ENCODE measurements around the gene MARCHF3. TPM values are rescaled to one million over a fixed set of nuclear protein-coding genes. Genes with fewer than 3 reads are reported as not detected.
"Not testable (repeated sequence)": the region's sequence is repeated elsewhere in the genome, so short reads cannot be mapped to it uniquely, and the experiment has no call there.

The MARCHF3 gene
- total RNA-seq, 2 experiments from 2014 or later: 2.0 to 2.4 TPM

GRCh38 chr5:126961702-126962101, 68.7 kb downstream of the MARCHF3 start:
- DNase-seq: no peak
- Mint-ChIP-seq H3K4me1 (ENCODE audit: low read depth) (no peaks in the 10 kb centered on the region), H3K4me3 (no peak overlapping the region), H3K27me3 (ENCODE audit: low read depth) (no peaks in the 10 kb centered on the region), H3K9me3 (ENCODE audit: insufficient read depth) (no peaks in the 10 kb centered on the region), H3K27ac (no peak overlapping the region), H3K36me3 (ENCODE audit: low read depth) (no peaks in the 10 kb centered on the region)
- POLR2A ChIA-PET: no interaction called here
- CTCF ChIA-PET: interaction anchor here (1.3 kb wide), 1 partner anchor 352 kb away, joined by 3 read pairs; no protein-coding TSS in a partner anchor
- no peak for ATAC-seq

- no peak for DNase-seq
- ATAC-seq: no peak
- no peaks in the 10 kb centered on the region for H3K9me3 Mint-ChIP-seq (ENCODE audit: insufficient read depth)
- no peak overlapping the region for H3K4me3 Mint-ChIP-seq
- H3K27ac Mint-ChIP-seq: no peak overlapping the region
- H3K36me3 Mint-ChIP-seq (ENCODE audit: low read depth): no peaks in the 10 kb centered on the region
- ChIA-PET CTCF (interaction anchor here (1.3 kb wide), 1 partner anchor 353 kb away, joined by 3 read pairs; no protein-coding TSS in a partner anchor), POLR2A (no interaction called here)
- no peaks in the 10 kb centered on the region for H3K4me1 Mint-ChIP-seq (ENCODE audit: low read depth)
- H3K27me3 Mint-ChIP-seq (ENCODE audit: low read depth): no peaks in the 10 kb centered on the region
Observed at GRCh38 chr5:126961128-126961527, 69.2 kb downstream of the MARCHF3 start.

- Mint-ChIP-seq H3K36me3 (ENCODE audit: low read depth) (no peaks in the 10 kb centered on the region), H3K4me3 (no peak overlapping the region), H3K4me1 (ENCODE audit: low read depth) (no peaks in the 10 kb centered on the region), H3K27ac (no peak overlapping the region), H3K27me3 (ENCODE audit: low read depth) (no peaks in the 10 kb centered on the region), H3K9me3 (ENCODE audit: insufficient read depth) (no peaks in the 10 kb centered on the region)
- DNase-seq: no peak
- no peak for ATAC-seq
- ChIA-PET POLR2A (no interaction called here), CTCF (no interaction called here)
Observed at GRCh38 chr5:126959188-126959587, 71.2 kb downstream of the MARCHF3 start.

GRCh38 chr5:126956991-126957390, 73.4 kb downstream of the MARCHF3 start:
- no peaks in the 10 kb centered on the region for H3K9me3 Mint-ChIP-seq (ENCODE audit: insufficient read depth)
- H3K4me3 Mint-ChIP-seq: no peak overlapping the region
- no peaks in the 10 kb centered on the region for H3K27me3 Mint-ChIP-seq (ENCODE audit: low read depth)
- ATAC-seq: no peak
- H3K27ac Mint-ChIP-seq: no peak overlapping the region
- DNase-seq: no peak
- no peaks in the 10 kb centered on the region for H3K36me3 Mint-ChIP-seq (ENCODE audit: low read depth)
- H3K4me1 Mint-ChIP-seq (ENCODE audit: low read depth): no peaks in the 10 kb centered on the region
- ChIA-PET POLR2A (no interaction called here), CTCF (no interaction called here)

GRCh38 chr5:126954981-126955380, 75.4 kb downstream of the MARCHF3 start:
- Mint-ChIP-seq H3K27ac (no peak overlapping the region), H3K4me3 (no peak overlapping the region), H3K27me3 (ENCODE audit: low read depth) (no peaks in the 10 kb centered on the region), H3K9me3 (ENCODE audit: insufficient read depth) (no peaks in the 10 kb centered on the region), H3K36me3 (ENCODE audit: low read depth) (no peaks in the 10 kb centered on the region), H3K4me1 (ENCODE audit: low read depth) (no peaks in the 10 kb centered on the region)
- ChIA-PET CTCF (no interaction called here), POLR2A (no interaction called here)
- no peak for DNase-seq
- no peak for ATAC-seq

- DNase-seq (no peak), ATAC-seq (no peak)
- H3K9me3 Mint-ChIP-seq (ENCODE audit: insufficient read depth): no peaks in the 10 kb centered on the region
- H3K27me3 Mint-ChIP-seq (ENCODE audit: low read depth): no peaks in the 10 kb centered on the region
- H3K27ac Mint-ChIP-seq: no peak overlapping the region
- no peaks in the 10 kb centered on the region for H3K36me3 Mint-ChIP-seq (ENCODE audit: low read depth)
- CTCF ChIA-PET: no interaction called here
- POLR2A ChIA-PET: no interaction called here
- no peak overlapping the region for H3K4me3 Mint-ChIP-seq
- H3K4me1 Mint-ChIP-seq (ENCODE audit: low read depth): no peaks in the 10 kb centered on the region
Observed at GRCh38 chr5:126953640-126954039, 76.7 kb downstream of the MARCHF3 start.

GRCh38 chr5:126949475-126949874, 80.9 kb downstream of the MARCHF3 start:
- no peaks in the 10 kb centered on the region for H3K4me1 Mint-ChIP-seq (ENCODE audit: low read depth)
- no peaks in the 10 kb centered on the region for H3K9me3 Mint-ChIP-seq (ENCODE audit: insufficient read depth)
- DNase-seq (no peak), ATAC-seq (no peak)
- no peaks in the 10 kb centered on the region for H3K27me3 Mint-ChIP-seq (ENCODE audit: low read depth)
- H3K36me3 Mint-ChIP-seq (ENCODE audit: low read depth): no peaks in the 10 kb centered on the region
- H3K4me3 Mint-ChIP-seq: no peak overlapping the region
- POLR2A ChIA-PET: no interaction called here
- H3K27ac Mint-ChIP-seq: no peak overlapping the region
- CTCF ChIA-PET: interaction anchor here (1.3 kb wide), 1 partner anchor 543 kb away, joined by 3 read pairs; no protein-coding TSS in a partner anchor

GRCh38 chr5:126948453-126948852, 81.9 kb downstream of the MARCHF3 start:
- H3K4me1 Mint-ChIP-seq (ENCODE audit: low read depth): no peaks in the 10 kb centered on the region
- no peaks in the 10 kb centered on the region for H3K9me3 Mint-ChIP-seq (ENCODE audit: insufficient read depth)
- no peak overlapping the region for H3K4me3 Mint-ChIP-seq
- H3K36me3 Mint-ChIP-seq (ENCODE audit: low read depth): no peaks in the 10 kb centered on the region
- ChIA-PET CTCF (no interaction called here), POLR2A (no interaction called here)
- no peak for DNase-seq
- H3K27ac Mint-ChIP-seq: no peak overlapping the region
- no peak for ATAC-seq
- H3K27me3 Mint-ChIP-seq (ENCODE audit: low read depth): no peaks in the 10 kb centered on the region

GRCh38 chr5:126948011-126948355, 82.4 kb downstream of the MARCHF3 start:
- Mint-ChIP-seq H3K4me1 (ENCODE audit: low read depth) (no peaks in the 10 kb centered on the region), H3K27ac (no peak overlapping the region), H3K36me3 (ENCODE audit: low read depth) (no peaks in the 10 kb centered on the region), H3K4me3 (no peak overlapping the region), H3K27me3 (ENCODE audit: low read depth) (no peaks in the 10 kb centered on the region), H3K9me3 (ENCODE audit: insufficient read depth) (no peaks in the 10 kb centered on the region)
- no peak for DNase-seq
- POLR2A ChIA-PET: no interaction called here
- ATAC-seq: no peak
- CTCF ChIA-PET: no interaction called here

GRCh38 chr5:126947146-126948010, 83.0 kb downstream of the MARCHF3 start:
- Mint-ChIP-seq H3K36me3 (ENCODE audit: low read depth) (no peaks in the 10 kb centered on the region), H3K27ac (no peak overlapping the region), H3K4me1 (ENCODE audit: low read depth) (no peaks in the 10 kb centered on the region), H3K4me3 (no peak overlapping the region), H3K9me3 (ENCODE audit: insufficient read depth) (no peaks in the 10 kb centered on the region), H3K27me3 (ENCODE audit: low read depth) (no peaks in the 10 kb centered on the region)
- ATAC-seq: no peak
- no peak for DNase-seq
- CTCF ChIA-PET: no interaction called here
- POLR2A ChIA-PET: no interaction called here

GRCh38 chr5:126942908-126943307, 87.5 kb downstream of the MARCHF3 start:
- H3K36me3 Mint-ChIP-seq (ENCODE audit: low read depth); H3K4me1 Mint-ChIP-seq (ENCODE audit: low read depth); DNase-seq; H3K4me3 Mint-ChIP-seq; POLR2A ChIA-PET; H3K27ac Mint-ChIP-seq; ATAC-seq; H3K27me3 Mint-ChIP-seq (ENCODE audit: low read depth); H3K9me3 Mint-ChIP-seq (ENCODE audit: insufficient read depth); CTCF ChIA-PET: not testable (repeated sequence)

GRCh38 chr5:126941403-126941802, 89.0 kb downstream of the MARCHF3 start:
- CTCF ChIA-PET: no interaction called here
- H3K4me1 Mint-ChIP-seq (ENCODE audit: low read depth): no peaks in the 10 kb centered on the region
- no peaks in the 10 kb centered on the region for H3K36me3 Mint-ChIP-seq (ENCODE audit: low read depth)
- H3K27ac Mint-ChIP-seq: no peak overlapping the region
- H3K4me3 Mint-ChIP-seq: no peak overlapping the region
- H3K27me3 Mint-ChIP-seq (ENCODE audit: low read depth): no peaks in the 10 kb centered on the region
- POLR2A ChIA-PET: no interaction called here
- no peaks in the 10 kb centered on the region for H3K9me3 Mint-ChIP-seq (ENCODE audit: insufficient read depth)
- no peak for ATAC-seq
- DNase-seq: no peak

- H3K9me3 Mint-ChIP-seq (ENCODE audit: insufficient read depth): no peaks in the 10 kb centered on the region
- ATAC-seq (no peak), DNase-seq (no peak)
- POLR2A ChIA-PET: no interaction called here
- H3K4me1 Mint-ChIP-seq (ENCODE audit: low read depth): no peaks in the 10 kb centered on the region
- CTCF ChIA-PET: no interaction called here
- H3K4me3 Mint-ChIP-seq: no peak overlapping the region
- H3K27me3 Mint-ChIP-seq (ENCODE audit: low read depth): no peaks in the 10 kb centered on the region
- no peak overlapping the region for H3K27ac Mint-ChIP-seq
- H3K36me3 Mint-ChIP-seq (ENCODE audit: low read depth): no peaks in the 10 kb centered on the region
Observed at GRCh38 chr5:126939887-126940286, 90.5 kb downstream of the MARCHF3 start.

Data from activated CD8-positive, alpha-beta T cell treated with anti-CD3 and anti-CD28 coated beads, Interleukin-2, amount 10 ng/mL, durations not matched to agents 7 days and 5 days (primary cell).